GM12874 (cell line): ENCODE results near the gene RAB36.

Experiments
- TF ChIP-seq, protein P1 (sequence below): IDR thresholded peaks from 2 replicates; pipeline ENCODE4 v1.5.1; 2011; ENCODE audit warnings: low read depth, mild to moderate bottlenecking, control low read depth, low read length, moderate library complexity; ENCODE audit not compliant: insufficient read depth

RAB36 gene

GRCh38 chr22:23110190-23110921 is 34.9 kb upstream of the RAB36 start:
- TF ChIP-seq, protein P1, sequence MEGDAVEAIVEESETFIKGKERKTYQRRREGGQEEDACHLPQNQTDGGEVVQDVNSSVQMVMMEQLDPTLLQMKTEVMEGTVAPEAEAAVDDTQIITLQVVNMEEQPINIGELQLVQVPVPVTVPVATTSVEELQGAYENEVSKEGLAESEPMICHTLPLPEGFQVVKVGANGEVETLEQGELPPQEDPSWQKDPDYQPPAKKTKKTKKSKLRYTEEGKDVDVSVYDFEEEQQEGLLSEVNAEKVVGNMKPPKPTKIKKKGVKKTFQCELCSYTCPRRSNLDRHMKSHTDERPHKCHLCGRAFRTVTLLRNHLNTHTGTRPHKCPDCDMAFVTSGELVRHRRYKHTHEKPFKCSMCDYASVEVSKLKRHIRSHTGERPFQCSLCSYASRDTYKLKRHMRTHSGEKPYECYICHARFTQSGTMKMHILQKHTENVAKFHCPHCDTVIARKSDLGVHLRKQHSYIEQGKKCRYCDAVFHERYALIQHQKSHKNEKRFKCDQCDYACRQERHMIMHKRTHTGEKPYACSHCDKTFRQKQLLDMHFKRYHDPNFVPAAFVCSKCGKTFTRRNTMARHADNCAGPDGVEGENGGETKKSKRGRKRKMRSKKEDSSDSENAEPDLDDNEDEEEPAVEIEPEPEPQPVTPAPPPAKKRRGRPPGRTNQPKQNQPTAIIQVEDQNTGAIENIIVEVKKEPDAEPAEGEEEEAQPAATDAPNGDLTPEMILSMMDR, result no peak

DNA sequence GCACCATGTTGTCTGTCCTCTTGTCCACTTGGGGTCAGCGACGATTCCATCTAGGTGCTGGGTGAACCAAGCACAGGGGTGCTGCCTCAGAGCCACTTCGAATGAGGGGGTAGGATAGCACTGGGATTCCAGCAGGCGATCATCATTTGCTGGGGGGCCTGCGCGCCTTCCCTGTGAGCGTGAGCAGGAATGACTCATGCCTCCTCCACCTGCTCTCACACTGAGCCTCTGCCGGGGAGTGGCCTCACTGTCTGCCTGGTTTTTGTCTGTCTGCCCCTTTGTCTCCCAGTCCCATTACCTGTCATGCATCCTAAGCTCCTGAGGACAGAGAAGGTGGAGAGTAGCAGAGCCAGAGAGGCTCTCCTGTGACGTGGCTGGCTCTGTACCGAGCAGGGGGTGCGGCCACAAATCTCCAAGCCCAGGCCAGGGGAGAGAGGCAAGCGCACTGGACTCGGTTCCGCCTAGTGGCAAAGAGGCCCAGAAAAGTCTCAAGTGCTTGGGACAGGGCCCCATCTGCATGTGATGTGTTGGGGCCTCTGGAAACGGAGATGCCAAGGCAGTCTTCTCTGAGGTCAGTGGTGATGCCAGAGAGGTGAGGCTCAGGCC is 34.3 kb upstream of the RAB36 start:
- TF ChIP-seq, protein P1, result no peak

- TF ChIP-seq, protein P1, result no peak
Observed at GRCh38 chr22:23112472-23113012, 32.7 kb upstream of the RAB36 start.

DNA sequence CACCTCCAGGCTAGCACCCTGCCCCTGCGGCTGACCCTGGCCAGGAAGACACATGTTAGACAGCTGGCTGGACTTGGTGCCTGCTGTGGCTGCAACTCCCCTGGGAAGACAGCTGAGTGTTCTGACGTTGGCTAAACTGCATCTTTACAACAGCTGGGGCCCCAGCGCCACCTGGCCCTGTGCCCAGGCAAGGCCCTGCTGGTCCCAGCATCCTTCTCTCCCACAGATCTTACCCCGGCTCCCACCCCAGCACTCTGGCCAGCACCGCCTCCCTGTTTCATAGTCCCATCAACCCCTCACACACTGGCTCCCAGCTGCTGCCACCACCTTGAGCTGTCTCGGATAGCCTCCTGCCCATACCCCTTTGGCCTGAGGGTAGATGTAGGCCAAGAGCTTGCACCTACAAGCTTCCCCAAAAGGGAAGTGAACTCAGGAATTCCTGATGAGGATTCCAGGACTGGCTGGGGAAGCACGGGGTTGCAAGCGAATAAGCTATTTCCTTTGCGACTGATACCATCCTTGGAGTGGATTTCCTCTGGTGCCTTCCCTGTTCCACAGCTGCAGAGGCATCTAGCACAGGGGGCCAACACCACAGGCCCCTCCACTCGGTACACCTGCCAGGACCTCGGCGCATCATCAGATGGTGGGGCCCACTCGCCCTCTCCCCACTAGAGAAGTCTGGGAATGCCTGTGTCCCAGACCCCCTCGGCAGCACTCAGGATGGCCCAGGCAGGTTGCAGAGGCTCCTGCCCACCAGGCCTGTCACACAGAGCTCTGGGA is 32.0 kb upstream of the RAB36 start:
- TF ChIP-seq, protein P1, result no peak

GRCh38 chr22:23113847-23114720 is 31.2 kb upstream of the RAB36 start:
- TF ChIP-seq, protein P1, result no peak

- TF ChIP-seq, protein P1, result no peak
Observed at GRCh38 chr22:23114721-23115020, 30.6 kb upstream of the RAB36 start.
